Smooth muscle cell (in vitro differentiated cells): Measurements from ENCODE around the gene SLC22A8. TPM values are rescaled to one million over a fixed set of nuclear protein-coding genes. Genes with fewer than 3 reads are reported as not detected.

Source experiments
- DNase-seq: peaks from one replicate; lab custom pipeline; 2025; ENCODE audit not compliant: unreplicated experiment; lab: John Stamatoyannopoulos, UW
- H2AFZ ChIP-seq: fragments of 200-600 bp; sonication (generic); 2 replicates; pipeline ENCODE4 v1.6.0; 2016; ENCODE audit warnings: antibody characterized with exemption, low read depth, mild to moderate bottlenecking
- H3F3A ChIP-seq: fragments of 200-600 bp; sonication (generic); 2 replicates; pipeline ENCODE4 v1.6.0; 2017; ENCODE audit warnings: antibody characterized with exemption, low read depth
- H3K27ac ChIP-seq: fragments of 200-600 bp; sonication (generic); 2 replicates; pipeline ENCODE4 v1.5.1; 2016; ENCODE audit warnings: low read depth, mild to moderate bottlenecking
- H3K27me3 ChIP-seq: fragments of 200-600 bp; sonication (generic); 2 replicates; pipeline ENCODE4 v1.6.1; 2016; ENCODE audit warnings: low read depth, mild to moderate bottlenecking
- H3K36me3 ChIP-seq: fragments of 200-600 bp; sonication (generic); 2 replicates; pipeline ENCODE4 v1.5.1; 2016; ENCODE audit warnings: low read depth
- H3K4me1 ChIP-seq: fragments of 200-600 bp; sonication (generic); 2 replicates; pipeline ENCODE4 v1.5.1; 2016; ENCODE audit warnings: low read depth
- H3K4me2 ChIP-seq: fragments of 200-600 bp; sonication (generic); 2 replicates; pipeline ENCODE4 v1.6.0; 2016; ENCODE audit warnings: mild to moderate bottlenecking
- H3K4me3 ChIP-seq: fragments of 200-600 bp; sonication (generic); 2 replicates; pipeline ENCODE4 v1.5.1; 2016; ENCODE audit warnings: mild to moderate bottlenecking
- H3K79me2 ChIP-seq: fragments of 200-600 bp; sonication (generic); 2 replicates; pipeline ENCODE4 v1.6.0; 2016; ENCODE audit warnings: low read depth, mild to moderate bottlenecking
- H3K9ac ChIP-seq: fragments of 200-600 bp; sonication (generic); 2 replicates; pipeline ENCODE4 v1.6.0; 2016; ENCODE audit warnings: low read depth
- H3K9me3 ChIP-seq: fragments of 200-600 bp; sonication (generic); replicated peaks from 2 replicates; pipeline ENCODE4 v1.5.1; 2016; ENCODE audit warnings: low read depth
- H4K20me1 ChIP-seq: fragments of 200-600 bp; sonication (generic); 2 replicates; pipeline ENCODE4 v1.6.0; 2016; ENCODE audit warnings: low read depth
- WGBS: methylation state at CpG from one replicate; pipeline ENCODE4 v1.1.7; 2016; ENCODE audit warnings: low lambda C conversion rate; 5-methylcytosine and 5-hydroxymethylcytosine counted together
- polyA plus RNA-seq: library from polyadenylated mRNA; unstranded; fragments of >200 nt; fragmentation: Nextera tagmentation; extraction: Ambion mirVana; gene quantifications from 2 replicates; pipeline ENCODE4 v1.2.1, GENCODE V29; 2016
- total RNA-seq: library from RNA; depleted of rRNA; stranded (reverse); fragments of >200 nt; gene quantifications from 2 replicates; pipeline ENCODE4 v1.2.3, GENCODE V29; 2014
- TF ChIP-seq, protein P1 (sequence below): fragments of 200-600 bp; sonication (generic); IDR thresholded peaks from 2 replicates; pipeline ENCODE4 v1.5.1; 2017; ENCODE audit warnings: borderline replicate concordance, mild to moderate bottlenecking, antibody characterized with exemption; ENCODE audit not compliant: insufficient read depth, poor library complexity, severe bottlenecking

Gene SLC22A8
- total and polyA plus RNA-seq, 2 experiments from 2014 or later: not detected

DNA sequence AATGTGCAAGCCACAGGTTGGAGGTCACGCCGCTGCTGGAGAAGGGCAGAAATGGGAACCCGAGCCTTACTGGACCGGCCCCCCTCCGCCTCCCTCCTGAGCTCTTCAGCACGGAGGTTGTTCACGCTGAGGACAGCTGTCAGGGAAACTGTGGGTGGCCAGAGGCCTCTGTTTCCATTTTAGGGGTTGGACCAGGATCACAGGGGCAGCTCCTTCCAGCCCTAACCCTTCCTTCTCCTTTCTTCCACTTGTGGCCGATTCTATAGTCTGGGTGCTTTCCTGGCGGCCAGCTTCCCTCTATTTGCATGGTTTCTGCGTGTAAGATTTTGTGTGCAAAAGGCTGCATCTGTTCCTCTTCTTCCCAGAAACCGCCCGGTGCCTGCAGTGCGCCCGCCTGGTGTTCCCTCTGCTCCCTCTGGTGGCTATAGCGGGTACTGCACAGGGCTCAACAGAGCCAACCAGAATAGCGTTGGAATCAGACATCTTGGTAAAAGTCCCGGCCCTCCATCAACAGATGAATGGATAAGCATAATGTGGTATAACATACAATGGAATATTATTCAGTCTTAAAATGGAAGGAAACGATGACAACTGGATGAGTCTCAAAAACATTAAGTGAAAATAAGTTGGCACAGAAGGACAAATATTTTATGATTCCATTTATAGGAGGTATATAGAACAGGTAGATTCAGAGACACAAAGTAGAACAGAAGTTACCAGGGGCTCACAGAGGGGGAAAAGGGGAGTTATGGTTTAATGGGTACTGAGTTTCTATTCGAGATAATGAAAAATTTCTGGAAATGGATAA lies 8.4 kb upstream of the SLC22A8 start:
- Histone ChIP-seq H3K4me3 (no peak overlapping the region), H3F3A (no peaks in the 10 kb centered on the region), H3K79me2 (no peaks in the 10 kb centered on the region), H3K9ac (no peak overlapping the region), H4K20me1 (no peaks in the 10 kb centered on the region), H2AFZ (no peak overlapping the region), H3K4me2 (no peak overlapping the region), H3K27ac (no peak overlapping the region), H3K36me3 (no peaks in the 10 kb centered on the region), H3K4me1 (no peaks in the 10 kb centered on the region), H3K27me3 (no peaks in the 10 kb centered on the region), H3K9me3 (no peaks in the 10 kb centered on the region)
- 25% methylated on average over 18 of the region's 19 CpGs for WGBS
- TF ChIP-seq, protein P1, sequence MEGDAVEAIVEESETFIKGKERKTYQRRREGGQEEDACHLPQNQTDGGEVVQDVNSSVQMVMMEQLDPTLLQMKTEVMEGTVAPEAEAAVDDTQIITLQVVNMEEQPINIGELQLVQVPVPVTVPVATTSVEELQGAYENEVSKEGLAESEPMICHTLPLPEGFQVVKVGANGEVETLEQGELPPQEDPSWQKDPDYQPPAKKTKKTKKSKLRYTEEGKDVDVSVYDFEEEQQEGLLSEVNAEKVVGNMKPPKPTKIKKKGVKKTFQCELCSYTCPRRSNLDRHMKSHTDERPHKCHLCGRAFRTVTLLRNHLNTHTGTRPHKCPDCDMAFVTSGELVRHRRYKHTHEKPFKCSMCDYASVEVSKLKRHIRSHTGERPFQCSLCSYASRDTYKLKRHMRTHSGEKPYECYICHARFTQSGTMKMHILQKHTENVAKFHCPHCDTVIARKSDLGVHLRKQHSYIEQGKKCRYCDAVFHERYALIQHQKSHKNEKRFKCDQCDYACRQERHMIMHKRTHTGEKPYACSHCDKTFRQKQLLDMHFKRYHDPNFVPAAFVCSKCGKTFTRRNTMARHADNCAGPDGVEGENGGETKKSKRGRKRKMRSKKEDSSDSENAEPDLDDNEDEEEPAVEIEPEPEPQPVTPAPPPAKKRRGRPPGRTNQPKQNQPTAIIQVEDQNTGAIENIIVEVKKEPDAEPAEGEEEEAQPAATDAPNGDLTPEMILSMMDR: peak; percentile 100
- DNase-seq: peak; percentile 77

DNA sequence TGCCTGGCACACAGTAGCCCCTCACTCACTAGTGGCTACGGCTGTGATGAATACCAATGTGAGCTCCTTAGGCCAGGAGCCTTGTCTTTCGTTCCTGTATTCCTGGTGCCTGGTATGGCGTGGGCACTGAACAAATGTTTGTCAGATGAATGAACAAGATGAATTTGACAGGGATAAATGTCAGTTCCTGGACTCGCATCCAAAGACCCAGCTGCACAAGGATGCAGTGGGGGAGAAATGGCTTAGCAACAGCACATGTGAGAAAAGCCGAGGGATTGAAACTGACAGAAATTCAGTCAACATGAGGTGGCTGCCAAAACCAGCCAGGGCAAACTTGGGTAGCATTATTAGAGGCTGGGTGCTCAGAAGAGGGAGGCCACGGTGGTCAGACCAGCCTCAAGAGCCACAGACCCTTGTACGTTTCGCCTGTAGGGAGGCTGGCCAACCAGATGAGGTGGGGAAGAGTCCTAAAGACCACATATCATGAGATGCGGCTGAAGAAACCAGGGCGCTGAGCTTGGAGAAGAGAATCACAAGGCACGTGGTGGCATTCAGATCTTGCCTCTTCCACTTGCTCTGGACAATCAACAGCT lies 7.7 kb upstream of the SLC22A8 start:
- no peaks in the 10 kb centered on the region for H3K36me3 ChIP-seq
- H3K9ac ChIP-seq: no peak overlapping the region
- WGBS: 89% methylated on average over 11 of the region's 11 CpGs
- DNase-seq: no peak
- no peaks in the 10 kb centered on the region for H3K79me2 ChIP-seq
- no peak overlapping the region for H3K4me2 ChIP-seq
- H4K20me1 ChIP-seq: no peaks in the 10 kb centered on the region
- no peaks in the 10 kb centered on the region for H3K9me3 ChIP-seq
- no peaks in the 10 kb centered on the region for H3K27me3 ChIP-seq
- H3K4me3 ChIP-seq: no peak overlapping the region
- TF ChIP-seq, protein P1: no peak
- H3F3A ChIP-seq: no peaks in the 10 kb centered on the region
- no peaks in the 10 kb centered on the region for H3K4me1 ChIP-seq
- no peak overlapping the region for H3K27ac ChIP-seq
- no peak overlapping the region for H2AFZ ChIP-seq

DNA sequence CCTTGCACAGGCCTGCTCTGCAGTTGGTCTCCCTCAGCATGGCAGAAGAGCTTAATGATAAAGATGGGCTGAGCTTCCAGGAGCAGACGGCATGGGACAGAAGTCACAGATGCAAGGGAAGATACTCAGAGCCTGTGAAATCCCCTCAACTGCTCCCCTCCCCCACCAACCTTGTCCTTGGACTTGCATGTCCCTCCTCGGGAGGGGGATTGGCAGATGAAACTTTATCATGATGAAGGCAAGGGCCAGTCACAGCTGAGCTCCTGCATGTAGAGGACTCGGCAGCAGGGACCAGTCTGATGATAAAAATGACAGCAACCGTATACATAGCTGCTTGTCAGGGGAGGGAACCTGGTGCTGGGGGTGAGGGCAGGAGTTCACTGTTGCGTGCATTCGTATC lies 6.8 kb upstream of the SLC22A8 start:
- H3F3A ChIP-seq: no peaks in the 10 kb centered on the region
- H4K20me1 ChIP-seq: no peaks in the 10 kb centered on the region
- no peak overlapping the region for H3K9ac ChIP-seq
- WGBS: 51% methylated on average over 6 of the region's 6 CpGs
- H3K4me3 ChIP-seq: no peak overlapping the region
- DNase-seq: no peak
- H3K27me3 ChIP-seq: no peaks in the 10 kb centered on the region
- H3K36me3 ChIP-seq: no peaks in the 10 kb centered on the region
- H2AFZ ChIP-seq: no peak overlapping the region
- H3K4me1 ChIP-seq: no peaks in the 10 kb centered on the region
- H3K27ac ChIP-seq: no peak overlapping the region
- no peaks in the 10 kb centered on the region for H3K9me3 ChIP-seq
- TF ChIP-seq, protein P1: no peak
- H3K4me2 ChIP-seq: no peak overlapping the region
- H3K79me2 ChIP-seq: no peaks in the 10 kb centered on the region
